BJ (cell line): ENCODE results near the gene RBM43. TPM values are rescaled to one million over a fixed set of nuclear protein-coding genes. Genes with fewer than 3 reads are reported as not detected.

Source experiments
- CTCF ChIA-PET: fragments of 350-600 bp; formaldehyde crosslinking; extraction: SDS; loops from one replicate; lab custom pipeline; 2021; ENCODE audit warnings: antibody characterized with exemption, inconsistent platforms; lab: Yijun Ruan, JAX
- POLR2A ChIA-PET: fragments of 300-600 bp; sonication (Branson Sonifier 250); formaldehyde crosslinking; extraction: SDS; loops from one replicate; lab custom pipeline; 2021; ENCODE audit warnings: antibody characterized with exemption; lab: Charles Lee
- DNase-seq: peaks from one replicate; pipeline ENCODE4 v3.0.0-alpha.2; 2011; ENCODE audit warnings: low read depth
- H3K27me3 ChIP-seq: 2 replicates; pipeline ENCODE4 v1.6.0; 2011; ENCODE audit warnings: low read length; ENCODE audit not compliant: control insufficient read depth, insufficient read depth
- H3K36me3 ChIP-seq: 2 replicates; pipeline ENCODE4 v1.5.1; 2011; ENCODE audit warnings: low read length; ENCODE audit not compliant: control insufficient read depth, insufficient read depth
- H3K4me3 ChIP-seq: 2 replicates; pipeline ENCODE4 v1.5.1; 2011; ENCODE audit warnings: low read depth, mild to moderate bottlenecking, control low read depth, low read length
- CTCF ChIP-seq: IDR thresholded peaks from 2 replicates; pipeline ENCODE4 v1.5.1; 2011; ENCODE audit warnings: low read depth, mild to moderate bottlenecking, control low read depth, inconsistent platforms, low read length, moderate library complexity; ENCODE audit not compliant: insufficient read depth
- polyA plus RNA-seq: library from polyadenylated mRNA; depleted of rRNA; stranded (reverse); fragments of >200 nt; gene quantifications from 2 replicates; pipeline ENCODE4 v1.2.3, GENCODE V29; 2011

The RBM43 gene
- polyA plus RNA-seq, 1 experiment: 3.7 TPM

- POLR2A ChIA-PET: no interaction called here
- no peak for TF ChIP-seq CTCF
These were observed 966 bp upstream of the RBM43 start for GRCh38 chr2:151262629-151263028.

DNA sequence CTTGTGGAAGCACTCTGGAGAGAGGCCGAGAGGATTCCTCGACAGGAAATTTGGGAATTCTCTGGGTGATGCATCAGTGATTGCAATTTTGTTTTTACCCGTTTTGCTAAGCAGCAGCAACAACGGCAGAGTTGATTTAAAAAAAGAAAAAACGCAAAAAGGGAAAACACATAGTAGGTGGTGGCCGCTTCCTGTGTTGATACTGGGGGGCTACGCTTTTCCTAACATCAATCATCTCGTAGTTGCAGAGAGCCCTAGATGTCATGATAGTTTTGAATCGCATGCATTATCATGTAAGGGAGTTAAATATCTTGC lies 271 bp upstream of the RBM43 start:
- Histone ChIP-seq H3K27me3 (no peaks in the 10 kb centered on the region), H3K4me3 (peak overlapping the region; percentile 64), H3K36me3 (no peaks in the 10 kb centered on the region)
- TF ChIP-seq CTCF: no peak
- CTCF ChIA-PET: interaction anchor here (0.7 to 1.4 kb wide), 2 partner anchors 36 to 147 kb away, joined by 3 to 5 read pairs; partner anchors contain the start of gene RIF1
- no peak for DNase-seq
- POLR2A ChIA-PET: interaction anchor here (1.5 kb wide), 1 partner anchor 11 kb away, joined by 3 read pairs; no protein-coding TSS in a partner anchor

More at GRCh38 chr2:151262629-151263028, 966 bp upstream of the RBM43 start:
- H3K36me3 ChIP-seq: no peaks in the 10 kb centered on the region
- no peak overlapping the region for H3K4me3 ChIP-seq
- CTCF ChIA-PET: no interaction called here
- no peaks in the 10 kb centered on the region for H3K27me3 ChIP-seq
- DNase-seq: no peak

- POLR2A ChIA-PET: interaction anchor here (1.5 kb wide), 1 partner anchor 10 kb away, joined by 3 read pairs; no protein-coding TSS in a partner anchor
These were observed 961 bp downstream of the RBM43 start for GRCh38 chr2:151260573-151261230.

GRCh38 chr2:151258121-151258520 lies 3.5 kb downstream of the RBM43 start:
- POLR2A ChIA-PET: no interaction called here
- no peak for TF ChIP-seq CTCF
- CTCF ChIA-PET: interaction anchor here (0.7 to 1.3 kb wide), 2 partner anchors 20 to 180 kb away, joined by 3 read pairs; no protein-coding TSS in a partner anchor

More at GRCh38 chr2:151260573-151261230, 961 bp downstream of the RBM43 start:
- Histone ChIP-seq H3K36me3 (no peaks in the 10 kb centered on the region), H3K4me3 (peak overlapping the region; percentile 64), H3K27me3 (no peaks in the 10 kb centered on the region)
- no peak for DNase-seq
- CTCF ChIA-PET: interaction anchor here (0.6 to 1.4 kb wide), 2 partner anchors 94 to 149 kb away, joined by 4 to 5 read pairs; partner anchors contain the start of gene RIF1
- no peak for TF ChIP-seq CTCF

DNA sequence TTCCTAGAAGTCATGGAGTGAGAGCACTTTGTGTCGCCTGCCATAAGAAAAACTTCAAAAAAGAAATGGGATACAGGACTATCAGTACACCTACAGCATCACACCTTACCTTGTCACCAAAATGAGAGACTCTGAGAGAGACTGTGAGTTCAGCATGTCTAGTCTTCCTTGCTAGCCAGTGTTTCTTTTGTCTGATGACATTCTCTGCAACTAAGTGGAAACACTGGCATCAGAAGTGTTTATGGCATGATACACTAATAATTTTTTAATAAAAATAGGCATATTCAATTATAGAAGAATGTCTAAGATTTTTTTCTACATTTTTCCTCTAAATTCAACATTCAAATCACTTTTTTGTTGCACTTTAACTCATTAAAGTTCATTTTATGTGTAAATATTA lies 9.0 kb downstream of the RBM43 start:
- CTCF ChIA-PET: no interaction called here
- no peak for DNase-seq
- no peaks in the 10 kb centered on the region for H3K27me3 ChIP-seq
- TF ChIP-seq CTCF: no peak
- H3K36me3 ChIP-seq: peaks cover 3% of the 10 kb centered on the region
- POLR2A ChIA-PET: no interaction called here
- H3K4me3 ChIP-seq: no peak overlapping the region

More at GRCh38 chr2:151258121-151258520, 3.5 kb downstream of the RBM43 start:
- peak; percentile 65 for DNase-seq
- no peak overlapping the region for H3K4me3 ChIP-seq
- H3K36me3 ChIP-seq: peaks cover 2% of the 10 kb centered on the region
- H3K27me3 ChIP-seq: no peaks in the 10 kb centered on the region
